HG02973 (cell line): ENCODE measurements around the gene SPPL3.
"Not testable (repeated sequence)": the region's sequence is repeated elsewhere in the genome, so short reads cannot be mapped to it uniquely, and the experiment has no call there.

Experiments used
- ATAC-seq: cut with Tn5 transposase; IDR thresholded peaks from one replicate; pipeline ENCODE4 v1.9.1; 2021; ENCODE audit warnings: moderate library complexity; ENCODE audit not compliant: unreplicated experiment

The SPPL3 gene

DNA sequence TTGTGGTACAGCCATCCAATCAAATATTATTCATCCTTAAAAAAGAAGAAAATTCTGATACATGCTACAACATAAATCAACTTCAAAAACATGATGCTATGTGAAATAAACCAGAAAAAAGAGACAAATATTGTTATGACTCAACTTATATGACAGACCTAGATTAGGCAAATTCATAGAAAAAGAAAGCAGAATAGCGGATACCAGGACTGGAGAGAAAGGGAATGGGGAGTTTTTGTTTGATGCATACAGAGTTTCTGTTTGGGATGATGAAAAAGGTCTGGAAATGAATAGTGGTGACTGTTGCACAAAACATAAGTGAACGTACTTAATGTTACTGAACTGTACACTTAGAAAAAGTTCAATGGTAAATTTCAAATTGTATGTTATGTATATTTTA is 82.3 kb downstream of the SPPL3 start:
- ATAC-seq: no peak

DNA sequence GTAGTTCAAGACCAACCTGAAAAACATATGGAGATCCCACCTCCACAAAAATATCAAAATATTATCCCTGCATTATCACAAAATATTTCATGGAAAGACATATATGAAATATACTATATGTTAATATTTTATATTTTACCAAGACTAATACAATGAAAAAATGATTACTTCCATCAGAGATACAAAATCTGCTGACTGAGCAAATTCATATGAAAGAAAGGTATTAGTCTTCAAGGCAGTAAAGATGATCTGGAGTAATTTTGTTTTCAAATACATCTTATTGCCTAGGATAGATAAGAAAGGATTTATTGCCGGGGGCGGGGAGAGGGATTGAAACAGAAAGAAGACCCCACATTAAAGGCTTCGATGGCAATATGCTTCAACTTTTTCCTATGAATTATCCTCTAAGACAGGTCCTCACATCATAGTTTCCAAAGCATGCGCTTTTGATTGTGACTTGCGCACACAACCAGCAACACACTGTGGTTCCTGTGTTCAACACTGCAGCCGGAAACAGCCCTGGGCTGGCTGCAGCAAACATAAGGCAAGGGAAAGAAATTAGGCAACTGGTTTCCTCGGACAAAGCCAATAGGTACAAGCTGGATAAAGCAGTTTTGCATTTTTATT is 83.2 kb downstream of the SPPL3 start:
- ATAC-seq: no peak

DNA sequence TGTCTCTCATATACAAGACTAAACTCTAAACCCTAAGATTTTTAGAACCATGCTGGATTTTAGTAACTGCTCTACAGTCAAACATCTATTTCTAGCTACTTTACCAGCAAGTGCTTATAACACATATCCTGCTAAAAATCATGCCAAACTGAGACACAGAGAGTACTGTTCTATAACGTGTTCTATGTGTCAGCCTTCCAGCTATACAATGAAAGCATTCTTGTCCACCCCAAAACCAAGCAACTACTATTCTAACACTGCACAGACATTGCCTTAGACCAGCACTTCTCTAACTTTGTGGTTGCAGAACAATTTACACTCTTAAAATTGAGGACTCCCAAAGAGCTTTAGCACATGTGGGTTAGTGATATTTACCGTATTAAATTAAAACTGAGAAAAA is 85.7 kb downstream of the SPPL3 start:
- no peak for ATAC-seq

- no peak for ATAC-seq
Measured at GRCh38 chr12:120817559-120818330, 86.4 kb downstream of the SPPL3 start.

GRCh38 chr12:120816363-120816762 is 87.8 kb downstream of the SPPL3 start:
- no peak for ATAC-seq

GRCh38 chr12:120814903-120815429 is 89.2 kb downstream of the SPPL3 start:
- no peak for ATAC-seq

- no peak for ATAC-seq
Measured at GRCh38 chr12:120814203-120814902, 89.8 kb downstream of the SPPL3 start.

GRCh38 chr12:120813588-120814153 is 90.5 kb downstream of the SPPL3 start:
- no peak for ATAC-seq

- ATAC-seq: no peak
Measured at GRCh38 chr12:120810021-120810420, 94.1 kb downstream of the SPPL3 start.

DNA sequence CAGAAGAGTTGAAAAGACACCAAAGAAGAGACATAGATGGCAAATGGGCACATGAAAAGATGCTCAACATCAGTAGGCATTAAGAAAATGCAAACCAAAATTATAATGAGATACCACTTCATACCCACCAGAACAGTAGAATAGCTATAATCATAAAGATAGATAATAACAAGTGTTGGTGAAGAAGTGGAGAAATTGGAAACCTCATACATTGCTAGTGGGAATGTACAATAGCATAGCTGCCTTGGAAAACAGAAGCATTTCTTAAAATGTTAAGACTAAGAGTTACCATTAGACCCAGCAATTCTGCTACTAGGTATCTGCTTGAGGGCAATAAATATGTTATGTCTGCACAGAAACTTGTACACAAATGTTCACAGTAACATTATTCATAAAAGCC is 99.7 kb downstream of the SPPL3 start:
- ATAC-seq: no peak

DNA sequence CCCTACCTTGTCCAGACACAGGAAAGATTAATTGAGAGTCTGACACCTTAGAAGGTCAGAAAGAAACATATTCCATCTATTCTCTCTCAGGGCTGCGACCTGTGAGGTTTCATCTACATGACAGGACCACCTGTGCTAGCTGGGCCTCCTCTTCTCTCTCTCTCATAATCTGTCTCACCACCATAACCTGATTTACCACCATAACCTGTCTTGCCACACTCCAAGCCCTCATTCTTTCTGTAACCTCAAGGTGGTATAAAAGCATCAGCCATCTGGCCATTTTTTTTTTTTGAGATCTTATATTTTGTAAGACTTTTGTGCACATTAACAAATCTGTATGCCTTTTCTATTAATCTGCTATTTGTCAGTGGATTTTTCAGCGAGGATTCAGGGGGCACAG is 103.0 kb downstream of the SPPL3 start:
- ATAC-seq: no peak

GRCh38 chr12:120800665-120801064 is 103.5 kb downstream of the SPPL3 start:
- ATAC-seq: no peak

DNA sequence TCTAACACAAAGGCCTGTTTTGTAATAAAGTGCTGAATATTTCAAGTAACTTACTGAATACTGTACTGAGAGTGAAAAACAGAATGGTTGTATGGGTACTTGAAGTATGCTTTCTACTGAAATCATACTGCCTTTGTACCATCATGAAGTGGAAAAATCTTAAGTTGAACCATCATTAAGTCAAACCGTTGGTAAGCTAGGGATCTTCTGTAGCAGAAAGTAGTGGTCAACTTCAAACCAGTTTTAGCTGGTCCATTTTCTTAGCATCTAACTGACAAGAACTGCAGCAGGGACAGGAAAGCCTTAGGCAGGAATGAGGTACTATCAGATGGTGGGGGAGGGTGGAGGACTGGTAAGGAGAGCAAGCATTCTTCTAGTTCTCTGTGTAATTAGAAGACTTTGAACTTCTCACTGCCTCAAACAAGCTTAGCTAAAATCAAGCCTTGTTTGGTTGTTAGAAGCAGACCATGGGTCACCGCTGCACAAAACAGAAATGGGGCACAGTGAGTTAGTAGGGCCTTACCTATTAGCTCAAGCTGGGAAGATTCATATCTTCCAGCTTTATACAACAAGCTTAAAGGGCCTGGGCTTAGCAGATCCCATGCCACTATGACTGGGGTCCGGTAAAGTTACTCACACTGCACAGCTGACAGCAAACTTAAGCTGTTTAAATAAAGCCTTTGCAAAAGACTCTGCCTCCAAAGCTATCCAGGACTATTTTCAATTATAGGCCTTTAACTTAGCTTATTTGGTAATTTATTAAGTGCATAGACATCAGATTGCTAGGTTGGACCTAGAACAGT is 104.7 kb downstream of the SPPL3 start:
- no peak for ATAC-seq

- no peak for ATAC-seq
Measured at GRCh38 chr12:120798696-120799095, 105.5 kb downstream of the SPPL3 start.

GRCh38 chr12:120797677-120798642 is 106.2 kb downstream of the SPPL3 start:
- no peak for ATAC-seq

DNA sequence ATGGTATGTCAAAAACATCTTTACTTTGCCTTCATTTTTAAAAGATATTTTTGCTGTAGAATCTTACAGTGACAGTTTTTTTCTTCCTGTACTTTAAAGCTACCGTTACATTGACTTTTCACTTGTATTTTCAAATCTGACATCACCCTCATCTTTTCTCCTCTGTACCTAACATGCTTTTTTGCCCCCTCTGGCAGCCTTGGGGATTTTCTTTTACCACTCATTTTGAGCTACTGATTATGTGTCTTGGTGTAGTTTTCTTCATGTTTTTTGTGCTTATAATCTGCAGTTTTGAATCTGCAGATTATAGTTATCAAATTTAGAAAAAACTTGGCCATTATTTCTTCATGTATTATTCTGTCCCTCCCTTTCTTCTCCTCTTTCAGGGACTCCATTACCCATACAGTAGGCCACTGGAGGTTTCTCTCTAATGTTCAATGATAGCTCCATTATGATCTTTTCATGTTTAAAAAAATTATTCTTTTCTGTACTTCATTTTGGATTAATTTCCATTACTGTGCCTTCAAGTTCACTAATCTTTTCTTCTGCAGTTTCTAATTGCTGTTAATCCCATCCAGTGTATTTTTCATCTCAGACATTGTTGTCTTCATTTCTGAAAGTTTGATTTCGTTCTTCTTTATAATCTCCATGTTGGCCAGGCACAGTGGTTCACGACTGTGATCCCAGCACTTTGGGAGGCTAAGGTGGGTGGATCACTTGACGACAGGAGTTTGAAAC is 108.5 kb downstream of the SPPL3 start:
- no peak for ATAC-seq

GRCh38 chr12:120793357-120793756 is 110.8 kb downstream of the SPPL3 start:
- no peak for ATAC-seq

GRCh38 chr12:120792456-120792855 is 111.7 kb downstream of the SPPL3 start:
- ATAC-seq: not testable (repeated sequence)

GRCh38 chr12:120791669-120792176 is 112.4 kb downstream of the SPPL3 start:
- no peak for ATAC-seq
